IMR-90 (cell line): ENCODE measurements around the gene NPEPL1. TPM values are rescaled to one million over a fixed set of nuclear protein-coding genes. Genes with fewer than 3 reads are reported as not detected.
A peak's percentile ranks its signal among the peaks of the same experiment; 100 is the strongest.

Experiments used
- ATAC-seq: fragments of 200-7000 bp; cut with Tn5 transposase; 2 replicates; pipeline ENCODE4 v1.9.1; 2020; ENCODE audit warnings: low read depth, mild to moderate bottlenecking, moderate library complexity
- BruUV-seq: library from RNA; stranded (reverse); fragments of 400-500 nt; replicated peaks from 2 replicates; lab custom pipeline; 2021; lab: Mats Ljungman, UMichigan
- CTCF ChIA-PET: fragments of 300-600 bp; formaldehyde crosslinking; extraction: SDS; loops from one replicate; lab custom pipeline; 2021; ENCODE audit warnings: antibody characterized with exemption; lab: Yijun Ruan, JAX
- POLR2A ChIA-PET: fragments of 300-600 bp; sonication (Branson Sonifier 250); formaldehyde crosslinking; loops from one replicate; lab custom pipeline; 2022; ENCODE audit warnings: antibody characterized with exemption; ENCODE audit not compliant: unreplicated experiment; lab: Charles Lee
- DNase-seq: peaks from one replicate; pipeline ENCODE4 v3.0.0; 2013
- H2AFZ ChIP-seq: replicated peaks from 2 replicates; pipeline ENCODE3; 2013; ENCODE audit warnings: low read length, mild to moderate bottlenecking; ENCODE audit not compliant: poor library complexity
- H2AK5ac ChIP-seq: 2 replicates; pipeline ENCODE4 v1.6.1; 2013; ENCODE audit warnings: low read depth, low read length, inconsistent platforms
- H2AK9ac ChIP-seq: replicated peaks from 2 replicates; pipeline ENCODE3; 2013; ENCODE audit warnings: mild to moderate bottlenecking, low read depth, low read length, moderate library complexity; ENCODE audit not compliant: poor library complexity
- H2BK120ac ChIP-seq: 2 replicates; pipeline ENCODE4 v1.6.1; 2013; ENCODE audit warnings: low read depth, low read length, inconsistent platforms
- H2BK15ac ChIP-seq: 3 replicates; pipeline ENCODE4 v1.6.1; 2013; ENCODE audit warnings: low read depth, low read length, inconsistent platforms
- H2BK20ac ChIP-seq: 2 replicates; pipeline ENCODE4 v1.6.1; 2013; ENCODE audit warnings: low read depth, mild to moderate bottlenecking, inconsistent platforms, low read length, moderate library complexity
- H2BK5ac ChIP-seq: 2 replicates; pipeline ENCODE4 v1.6.1; 2013; ENCODE audit warnings: mild to moderate bottlenecking, low read depth, low read length, inconsistent platforms; ENCODE audit not compliant: poor library complexity, severe bottlenecking
- H3K14ac ChIP-seq: replicated peaks from 2 replicates; pipeline ENCODE4 v1.6.1; 2013; ENCODE audit warnings: low read depth, low read length, inconsistent platforms
- H3K18ac ChIP-seq: 2 replicates; pipeline ENCODE4 v1.6.1; 2013; ENCODE audit warnings: low read depth, low read length, control low read depth
- H3K23ac ChIP-seq: 2 replicates; pipeline ENCODE4 v1.6.1; 2013; ENCODE audit warnings: low read depth, low read length, inconsistent platforms
- H3K27ac ChIP-seq: 2 replicates; pipeline ENCODE4 v1.5.1; 2013; ENCODE audit warnings: mild to moderate bottlenecking, control low read depth, low read length; ENCODE audit not compliant: insufficient read depth
- H3K27me3 ChIP-seq: 2 replicates; pipeline ENCODE4 v1.6.1; 2013; ENCODE audit warnings: low read length; ENCODE audit not compliant: control insufficient read depth, insufficient read depth
- H3K36me3 ChIP-seq: 2 replicates; pipeline ENCODE4 v1.6.1; 2013; ENCODE audit warnings: low read length, mixed read lengths; ENCODE audit not compliant: control insufficient read depth, insufficient read depth
- H3K4ac ChIP-seq: 2 replicates; pipeline ENCODE4 v1.6.1; 2013; ENCODE audit warnings: low read depth, low read length, inconsistent platforms
- H3K4me1 ChIP-seq: 2 replicates; pipeline ENCODE4 v1.6.1; 2013; ENCODE audit warnings: low read length, mixed read lengths; ENCODE audit not compliant: control insufficient read depth, insufficient read depth
- H3K4me2 ChIP-seq: 2 replicates; pipeline ENCODE4 v1.6.1; 2013; ENCODE audit warnings: low read depth, mild to moderate bottlenecking, control low read depth, low read length, moderate library complexity
- H3K4me3 ChIP-seq: 2 replicates; pipeline ENCODE4 v1.5.1; 2013; ENCODE audit warnings: low read depth, mild to moderate bottlenecking, control low read depth, low read length, moderate library complexity; ENCODE audit not compliant: insufficient read depth
- H3K56ac ChIP-seq: 2 replicates; pipeline ENCODE4 v1.6.1; 2013; ENCODE audit warnings: low read length, inconsistent platforms; ENCODE audit not compliant: insufficient read depth; ENCODE audit errors: extremely low read depth
- H3K79me1 ChIP-seq, 2 experiments: 2 replicates each; pipeline ENCODE4 v1.6.1; 2013; ENCODE audit warnings: low read length in 2 of 2, inconsistent platforms in 1 of 2, low read depth in 1 of 2
- H3K9ac ChIP-seq: 2 replicates; pipeline ENCODE4 v1.6.1; 2013; ENCODE audit warnings: low read depth, low read length, control low read depth
- H3K9me1 ChIP-seq: 2 replicates; pipeline ENCODE4 v1.6.1; 2013; ENCODE audit warnings: low read length, inconsistent platforms; ENCODE audit not compliant: insufficient read depth
- H3K9me3 ChIP-seq: 2 replicates; pipeline ENCODE4 v1.6.1; 2013; ENCODE audit warnings: low read length; ENCODE audit not compliant: control insufficient read depth, insufficient read depth
- H4K20me1 ChIP-seq: 2 replicates; pipeline ENCODE4 v1.6.1; 2013; ENCODE audit warnings: low read length, inconsistent platforms; ENCODE audit not compliant: insufficient read depth
- H4K5ac ChIP-seq: 2 replicates; pipeline ENCODE4 v1.6.1; 2013; ENCODE audit warnings: mild to moderate bottlenecking, low read depth, low read length, control low read depth
- H4K8ac ChIP-seq, 2 experiments: 2 replicates each; pipeline ENCODE4 v1.6.1; 2013; ENCODE audit warnings: low read depth in 2 of 2, low read length in 2 of 2, control low read depth in 1 of 2, inconsistent platforms in 1 of 2
- H4K91ac ChIP-seq: 2 replicates; pipeline ENCODE4 v1.6.1; 2013; ENCODE audit warnings: low read depth, low read length, inconsistent platforms; ENCODE audit not compliant: insufficient read depth
- CEBPB ChIP-seq: IDR thresholded peaks from 2 replicates; pipeline ENCODE4 v1.6.1; 2012; ENCODE audit warnings: low read depth, low read length, improper control_type of control experiment
- CTCF ChIP-seq: conservative IDR thresholded peaks from 2 replicates; pipeline ENCODE4 v1.5.1; 2012; ENCODE audit warnings: mild to moderate bottlenecking, low read depth, low read length, improper control_type of control experiment
- ELK1 ChIP-seq: fragments of 150-350 bp; IDR thresholded peaks from 2 replicates; pipeline ENCODE4 v1.6.1; 2016; ENCODE audit warnings: low read depth, mild to moderate bottlenecking, low read length, moderate library complexity, borderline replicate concordance
- FOS ChIP-seq: fragments of 150-350 bp; IDR thresholded peaks from 2 replicates; pipeline ENCODE4 v1.6.1; 2016; ENCODE audit warnings: low read depth, low read length
- MAZ ChIP-seq: IDR thresholded peaks from 2 replicates; pipeline ENCODE4 v1.6.1; 2012; ENCODE audit warnings: low read depth, mild to moderate bottlenecking, low read length, improper control_type of control experiment, moderate library complexity, borderline replicate concordance
- POLR2A ChIP-seq: IDR thresholded peaks from 2 replicates; pipeline ENCODE4 v1.6.1; 2012; ENCODE audit warnings: mild to moderate bottlenecking, low read depth, low read length
- WGBS, 2 experiments: methylation state at CpG; one replicate each; pipeline versions ENCODE4 v1.1.5 to v1.1.7; 2013; ENCODE audit warnings: missing lambda C conversion rate in 2 of 2; ENCODE audit not compliant: insufficient read length in 1 of 2; ENCODE audit errors: extremely low coverage in 2 of 2; 5-methylcytosine and 5-hydroxymethylcytosine counted together
- dilution Hi-C: fragments of 300-500 bp; cut with HindIII; formaldehyde crosslinking; loops from one replicate; pipeline ENCODE4 v1.14.3; 2018; ENCODE audit warnings: low sequenced_read_pairs; ENCODE audit not compliant: unreplicated experiment
- in situ Hi-C: fragments of 300-500 bp; cut with MboI; formaldehyde crosslinking; loops from 3 replicates; pipeline ENCODE4 v1.14.3; 2019; ENCODE audit warnings: low sequenced_read_pairs, inconsistent platforms, mixed read lengths
- intact Hi-C: fragments of 100-400 bp; cut with micrococcal nuclease; formaldehyde crosslinking; loops from 2 replicates; pipeline ENCODE4 v1.10.0; 2022
- polyA plus RNA-seq, 3 experiments: library from polyadenylated mRNA; depleted of rRNA; stranded (reverse); fragments of >200 nt; gene quantifications; 2 replicates each; pipeline ENCODE4 v1.2.3, GENCODE V29; 2012; ENCODE audit warnings: low replicate concordance in 1 of 3
- total RNA-seq: library from RNA; depleted of rRNA; stranded (reverse); fragments of >200 nt; gene quantifications from 2 replicates; pipeline ENCODE4 v1.2.3, GENCODE V29; 2012

Gene NPEPL1
- total and polyA plus RNA-seq, 2 of the 4 experiments (the other 2 are of a cell fraction): 6.3 to 10.4 TPM

- H3K23ac ChIP-seq: no peak overlapping the region
- H3K9ac ChIP-seq: no peak overlapping the region
- no peak overlapping the region for H2BK5ac ChIP-seq
- H2BK15ac ChIP-seq: no peak overlapping the region
- H2AK5ac ChIP-seq: no peak overlapping the region
- no peaks in the 10 kb centered on the region for H3K27me3 ChIP-seq
- ChIA-PET POLR2A (no interaction called here), CTCF (interaction anchor here (1.4 kb wide), 1 partner anchor 10 kb away, joined by 3 read pairs; no protein-coding TSS in a partner anchor)
- H2AFZ ChIP-seq: no peak overlapping the region
- H3K4me2 ChIP-seq: no peak overlapping the region
- no peak overlapping the region for H3K4me3 ChIP-seq
- H3K79me1 ChIP-seq: peaks cover 24 to 51% of the 10 kb centered on the region in 2 experiments; a peak in 3 of 4 replicates
- H3K18ac ChIP-seq: no peak overlapping the region
- WGBS, 2 experiments: no CpG with 5 or more reads among the region's 1 CpG
- no peak overlapping the region for H4K5ac ChIP-seq
- TF ChIP-seq FOS: no peak
- no peak for TF ChIP-seq CTCF
- no peak for TF ChIP-seq CEBPB
- TF ChIP-seq MAZ: no peak
- no peak for TF ChIP-seq ELK1
- no peak for TF ChIP-seq POLR2A
- BruUV-seq: no TSS peak
- H3K4ac ChIP-seq: no peak overlapping the region
- in situ Hi-C loops: no loop called here
- dilution Hi-C loops: loop anchor here (25.0 kb wide), 1 partner anchor 433 kb away; the partner anchor contains the start of gene ANKRD60
- no peak overlapping the region for H2BK20ac ChIP-seq
- no peak overlapping the region for H2AK9ac ChIP-seq
- H4K91ac ChIP-seq: no peak overlapping the region
- H4K8ac ChIP-seq: no peak overlapping the region
- no peak overlapping the region for H2BK120ac ChIP-seq
- H3K4me1 ChIP-seq: peaks cover 4% of the 10 kb centered on the region
- DNase-seq: peak; percentile 38
- ATAC-seq: peak; percentile 46
- intact Hi-C loops: no loop called here
- H3K9me3 ChIP-seq: no peaks in the 10 kb centered on the region
- H4K20me1 ChIP-seq: peaks cover 18% of the 10 kb centered on the region
- peaks cover 42% of the 10 kb centered on the region for H3K36me3 ChIP-seq
- H3K56ac ChIP-seq: no peak overlapping the region
- no peak overlapping the region for H3K14ac ChIP-seq
- H3K27ac ChIP-seq: no peak overlapping the region
- H3K9me1 ChIP-seq: peaks cover 6% of the 10 kb centered on the region
Observed at GRCh38 chr20:58670102-58670501, 22.5 kb upstream of the NPEPL1 start.
